Measurements from ENCODE around the gene PCK2.

DNA sequence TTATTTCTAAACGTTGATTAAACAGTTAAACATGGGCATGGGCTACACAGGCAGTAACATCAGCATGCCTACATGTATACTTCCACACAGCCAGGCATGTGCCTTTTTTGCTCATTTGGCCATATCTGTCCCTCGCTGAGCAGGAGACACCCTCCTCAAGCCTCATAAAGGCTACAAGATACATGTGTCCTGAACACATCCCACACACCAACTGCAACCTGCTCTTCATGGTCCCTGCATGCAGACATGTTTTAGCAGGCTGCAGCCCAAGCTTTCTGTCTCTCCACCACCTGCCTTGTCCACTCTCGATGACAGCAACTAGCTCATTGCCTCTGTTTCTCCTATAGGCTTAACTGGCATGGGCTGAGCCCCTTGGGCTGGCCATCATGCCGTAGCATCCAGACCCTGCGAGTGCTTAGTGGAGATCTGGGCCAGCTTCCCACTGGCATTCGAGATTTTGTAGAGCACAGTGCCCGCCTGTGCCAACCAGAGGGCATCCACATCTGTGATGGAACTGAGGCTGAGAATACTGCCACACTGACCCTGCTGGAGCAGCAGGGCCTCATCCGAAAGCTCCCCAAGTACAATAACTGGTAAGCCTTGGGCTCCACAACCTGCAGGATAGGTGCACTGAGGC is 2.6 kb downstream of the PCK2 start:
- TF ChIP-seq, protein P1, sequence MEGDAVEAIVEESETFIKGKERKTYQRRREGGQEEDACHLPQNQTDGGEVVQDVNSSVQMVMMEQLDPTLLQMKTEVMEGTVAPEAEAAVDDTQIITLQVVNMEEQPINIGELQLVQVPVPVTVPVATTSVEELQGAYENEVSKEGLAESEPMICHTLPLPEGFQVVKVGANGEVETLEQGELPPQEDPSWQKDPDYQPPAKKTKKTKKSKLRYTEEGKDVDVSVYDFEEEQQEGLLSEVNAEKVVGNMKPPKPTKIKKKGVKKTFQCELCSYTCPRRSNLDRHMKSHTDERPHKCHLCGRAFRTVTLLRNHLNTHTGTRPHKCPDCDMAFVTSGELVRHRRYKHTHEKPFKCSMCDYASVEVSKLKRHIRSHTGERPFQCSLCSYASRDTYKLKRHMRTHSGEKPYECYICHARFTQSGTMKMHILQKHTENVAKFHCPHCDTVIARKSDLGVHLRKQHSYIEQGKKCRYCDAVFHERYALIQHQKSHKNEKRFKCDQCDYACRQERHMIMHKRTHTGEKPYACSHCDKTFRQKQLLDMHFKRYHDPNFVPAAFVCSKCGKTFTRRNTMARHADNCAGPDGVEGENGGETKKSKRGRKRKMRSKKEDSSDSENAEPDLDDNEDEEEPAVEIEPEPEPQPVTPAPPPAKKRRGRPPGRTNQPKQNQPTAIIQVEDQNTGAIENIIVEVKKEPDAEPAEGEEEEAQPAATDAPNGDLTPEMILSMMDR (IDR thresholded peaks at IDR 0.05; ENCODE audit: low read depth, low read length): no peak
- TF ChIP-seq, protein P2, sequence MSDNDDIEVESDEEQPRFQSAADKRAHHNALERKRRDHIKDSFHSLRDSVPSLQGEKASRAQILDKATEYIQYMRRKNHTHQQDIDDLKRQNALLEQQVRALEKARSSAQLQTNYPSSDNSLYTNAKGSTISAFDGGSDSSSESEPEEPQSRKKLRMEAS (IDR thresholded peaks at IDR 0.05; ENCODE audit: low read depth, low read length): no peak
- no peak for TF ChIP-seq POLR2A (IDR thresholded peaks at IDR 0.05; ENCODE audit: extremely low read depth, insufficient read length)
